Panc1 (cell line): ENCODE measurements around the gene PC.

Experiments used
- CTCF ChIP-seq: fragments of 450-650 bp; IDR thresholded peaks from 2 replicates; pipeline ENCODE4 v1.5.1; 2017; ENCODE audit warnings: mild to moderate bottlenecking
- REST ChIP-seq, 2 experiments: IDR thresholded peaks; 2 replicates each; pipeline ENCODE4 v1.6.1; 2011 to 2012; ENCODE audit warnings: low read depth in 2 of 2, control low read depth in 1 of 2, low read length in 1 of 2, mild to moderate bottlenecking in 1 of 2, moderate library complexity in 1 of 2; ENCODE audit not compliant: insufficient read depth in 1 of 2

- TF ChIP-seq CTCF (no peak), REST (IDR thresholded peaks at IDR 0.05; ENCODE audit: insufficient read depth in 1 of 2, low read depth in 2 of 2, low read length in 1 of 2) (no peak)
These were observed 108.5 kb downstream of the PC start for GRCh38 chr11:66849501-66850234.
